GM23338 (cell line): ENCODE measurements around the gene NOL9. TPM values are rescaled to one million over a fixed set of nuclear protein-coding genes. Genes with fewer than 3 reads are reported as not detected.

Source experiments
- ATAC-seq: fragments of 200-7000 bp; cut with Tn5 transposase; 3 replicates; pipeline ENCODE4 v1.9.1; 2020
- DNase-seq: peaks from one replicate; pipeline ENCODE4 v3.0.0-alpha.2; 2015; ENCODE audit warnings: low spot score
- H2AFZ ChIP-seq: fragments of 200-600 bp; sonication (generic); 2 replicates; pipeline ENCODE4 v1.8.0; 2016; ENCODE audit warnings: antibody characterized with exemption, mild to moderate bottlenecking, moderate library complexity
- H3F3A ChIP-seq: fragments of 200-600 bp; sonication (generic); replicated peaks from 2 replicates; pipeline ENCODE4 v1.8.0; 2017; ENCODE audit warnings: antibody characterized with exemption, mixed run types, low read depth
- H3K27ac ChIP-seq: fragments of 200-600 bp; sonication (generic); 2 replicates; pipeline ENCODE4 v1.6.1; 2016; ENCODE audit warnings: low read depth
- H3K27me3 ChIP-seq: fragments of 200-600 bp; sonication (generic); 2 replicates; pipeline ENCODE4 v1.8.0; 2016; ENCODE audit warnings: mild to moderate bottlenecking, mixed run types, moderate library complexity; ENCODE audit not compliant: insufficient read depth
- H3K36me3 ChIP-seq: fragments of 200-600 bp; sonication (generic); 2 replicates; pipeline ENCODE4 v1.8.0; 2016; ENCODE audit warnings: mild to moderate bottlenecking; ENCODE audit not compliant: insufficient read depth
- H3K4me1 ChIP-seq: fragments of 200-600 bp; sonication (generic); 2 replicates; pipeline ENCODE4 v1.8.0; 2016; ENCODE audit warnings: mild to moderate bottlenecking, moderate library complexity; ENCODE audit not compliant: insufficient read depth
- H3K4me2 ChIP-seq: fragments of 200-600 bp; sonication (generic); 2 replicates; pipeline ENCODE4 v1.7.1; 2017; ENCODE audit warnings: mixed run types
- H3K4me3 ChIP-seq: fragments of 200-600 bp; sonication (generic); 2 replicates; pipeline ENCODE4 v1.6.1; 2016; ENCODE audit warnings: mixed run types
- H3K79me2 ChIP-seq: fragments of 200-600 bp; sonication (generic); replicated peaks from 2 replicates; pipeline ENCODE4 v1.8.0; 2017; ENCODE audit warnings: mild to moderate bottlenecking; ENCODE audit not compliant: insufficient read depth
- H3K9me2 ChIP-seq: fragments of 200-600 bp; sonication (generic); 2 replicates; pipeline ENCODE4 v1.8.0; 2017; ENCODE audit not compliant: insufficient read depth
- H4K20me1 ChIP-seq: fragments of 200-600 bp; sonication (generic); replicated peaks from 2 replicates; pipeline ENCODE4 v1.8.0; 2017; ENCODE audit warnings: mild to moderate bottlenecking; ENCODE audit not compliant: insufficient read depth
- H3K27ac Mint-ChIP-seq: 2 replicates; pipeline ENCODE4 v1.8.0; 2020; ENCODE audit warnings: inconsistent platforms, mild to moderate bottlenecking, moderate library complexity, mixed read lengths
- H3K27me3 Mint-ChIP-seq: 3 replicates; pipeline ENCODE4 v1.8.0; 2022; ENCODE audit warnings: low read depth, mild to moderate bottlenecking, moderate library complexity, mixed read lengths, inconsistent platforms; ENCODE audit not compliant: insufficient read depth, poor library complexity
- H3K36me3 Mint-ChIP-seq: 3 replicates; pipeline ENCODE4 v1.8.0; 2021; ENCODE audit warnings: low read depth, mild to moderate bottlenecking, inconsistent platforms, moderate library complexity, mixed read lengths
- H3K4me1 Mint-ChIP-seq: 3 replicates; pipeline ENCODE4 v1.8.0; 2020; ENCODE audit warnings: mild to moderate bottlenecking, inconsistent platforms, mixed read lengths
- H3K4me3 Mint-ChIP-seq: 3 replicates; pipeline ENCODE4 v1.8.0; 2021; ENCODE audit warnings: moderate library complexity, mild to moderate bottlenecking, inconsistent platforms, mixed read lengths
- H3K9me3 Mint-ChIP-seq: 3 replicates; pipeline ENCODE4 v1.8.0; 2020; ENCODE audit warnings: moderate library complexity, mild to moderate bottlenecking, inconsistent platforms, mixed read lengths
- CREB1 ChIP-seq: fragments of 250-450 bp; sonication (Bioruptor Pico); IDR thresholded peaks from 2 replicates; pipeline ENCODE4 v1.5.0; 2020; ENCODE audit warnings: low read depth, mild to moderate bottlenecking, moderate library complexity
- EZH2 ChIP-seq: fragments of 200-600 bp; sonication (generic); IDR thresholded peaks from one replicate; pipeline ENCODE4 v1.8.0; 2017; ENCODE audit warnings: antibody characterized with exemption, mild to moderate bottlenecking, low read depth; ENCODE audit not compliant: unreplicated experiment
- JUNB ChIP-seq: IDR thresholded peaks from one replicate; pipeline ENCODE4 v1.6.1; 2016; ENCODE audit warnings: antibody characterized with exemption; ENCODE audit not compliant: unreplicated experiment
- POLR2AphosphoS5 ChIP-seq: IDR thresholded peaks from 2 replicates; pipeline ENCODE4 v1.6.1; 2016; ENCODE audit warnings: antibody characterized with exemption, low read depth
- ZNF114 ChIP-seq: fragments of 250-450 bp; sonication (Bioruptor Pico); IDR thresholded peaks from 2 replicates; pipeline ENCODE4 v1.5.0; 2020; ENCODE audit warnings: mild to moderate bottlenecking, moderate library complexity
- polyA plus RNA-seq: library from polyadenylated mRNA; unstranded; fragments of >200 nt; fragmentation: Nextera tagmentation; extraction: Ambion mirVana; gene quantifications from 2 replicates; pipeline ENCODE4 v1.2.1, GENCODE V29; 2016
- total RNA-seq: library from RNA; depleted of rRNA; stranded (reverse); fragments of >200 nt; shearing (Covaris generic); gene quantifications from 2 replicates; pipeline ENCODE4 v1.2.3, GENCODE V29; 2014
- TF ChIP-seq, protein P1 (sequence below), 2 experiments: fragments of 200-600 bp in 1 of 2; sonication (generic) in 1 of 2; conservative IDR thresholded peaks; 2 replicates each; pipeline versions ENCODE4 v1.5.1 to v1.6.1; 2016 to 2017; ENCODE audit warnings: antibody characterized with exemption in 2 of 2, low read depth in 2 of 2, mild to moderate bottlenecking in 2 of 2, moderate library complexity in 1 of 2
- TF ChIP-seq, protein P2 (sequence below): IDR thresholded peaks from 2 replicates; pipeline ENCODE4 v1.6.1; 2016; ENCODE audit warnings: antibody characterized with exemption
- TF ChIP-seq, protein P3 (sequence below): IDR thresholded peaks from one replicate; pipeline ENCODE4 v1.6.1; 2018; ENCODE audit warnings: antibody characterized with exemption; ENCODE audit not compliant: unreplicated experiment

Gene NOL9
- total and polyA plus RNA-seq, 2 experiments from 2014 or later, result 13.2 to 48.5 TPM

DNA sequence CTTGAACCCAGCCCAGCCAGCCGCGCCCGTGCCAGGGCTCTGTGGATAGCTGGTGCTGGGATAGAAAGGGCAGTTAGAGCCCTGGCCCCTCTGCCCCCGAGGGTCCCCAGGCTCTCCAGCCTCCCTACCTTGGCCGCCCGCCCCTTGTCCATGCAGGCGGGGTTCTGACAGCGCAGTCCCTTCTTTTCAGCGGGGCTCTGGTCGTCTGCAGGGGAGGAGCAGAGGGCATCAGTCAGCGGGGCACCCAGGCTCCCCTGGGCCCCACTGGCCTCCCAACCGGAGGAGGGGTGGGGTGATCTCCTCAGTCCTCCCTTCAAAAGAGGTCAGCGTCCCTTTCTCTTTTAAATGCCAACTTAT is 58.0 kb downstream of the NOL9 start (continued):
- TF ChIP-seq, protein P1, sequence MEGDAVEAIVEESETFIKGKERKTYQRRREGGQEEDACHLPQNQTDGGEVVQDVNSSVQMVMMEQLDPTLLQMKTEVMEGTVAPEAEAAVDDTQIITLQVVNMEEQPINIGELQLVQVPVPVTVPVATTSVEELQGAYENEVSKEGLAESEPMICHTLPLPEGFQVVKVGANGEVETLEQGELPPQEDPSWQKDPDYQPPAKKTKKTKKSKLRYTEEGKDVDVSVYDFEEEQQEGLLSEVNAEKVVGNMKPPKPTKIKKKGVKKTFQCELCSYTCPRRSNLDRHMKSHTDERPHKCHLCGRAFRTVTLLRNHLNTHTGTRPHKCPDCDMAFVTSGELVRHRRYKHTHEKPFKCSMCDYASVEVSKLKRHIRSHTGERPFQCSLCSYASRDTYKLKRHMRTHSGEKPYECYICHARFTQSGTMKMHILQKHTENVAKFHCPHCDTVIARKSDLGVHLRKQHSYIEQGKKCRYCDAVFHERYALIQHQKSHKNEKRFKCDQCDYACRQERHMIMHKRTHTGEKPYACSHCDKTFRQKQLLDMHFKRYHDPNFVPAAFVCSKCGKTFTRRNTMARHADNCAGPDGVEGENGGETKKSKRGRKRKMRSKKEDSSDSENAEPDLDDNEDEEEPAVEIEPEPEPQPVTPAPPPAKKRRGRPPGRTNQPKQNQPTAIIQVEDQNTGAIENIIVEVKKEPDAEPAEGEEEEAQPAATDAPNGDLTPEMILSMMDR (conservative IDR thresholded peaks at IDR 0.05; ENCODE audit: low read depth in 2 of 2), result no peak
- no peak for TF ChIP-seq JUNB
- no peak for TF ChIP-seq POLR2AphosphoS5
- TF ChIP-seq EZH2, result no peak

DNA sequence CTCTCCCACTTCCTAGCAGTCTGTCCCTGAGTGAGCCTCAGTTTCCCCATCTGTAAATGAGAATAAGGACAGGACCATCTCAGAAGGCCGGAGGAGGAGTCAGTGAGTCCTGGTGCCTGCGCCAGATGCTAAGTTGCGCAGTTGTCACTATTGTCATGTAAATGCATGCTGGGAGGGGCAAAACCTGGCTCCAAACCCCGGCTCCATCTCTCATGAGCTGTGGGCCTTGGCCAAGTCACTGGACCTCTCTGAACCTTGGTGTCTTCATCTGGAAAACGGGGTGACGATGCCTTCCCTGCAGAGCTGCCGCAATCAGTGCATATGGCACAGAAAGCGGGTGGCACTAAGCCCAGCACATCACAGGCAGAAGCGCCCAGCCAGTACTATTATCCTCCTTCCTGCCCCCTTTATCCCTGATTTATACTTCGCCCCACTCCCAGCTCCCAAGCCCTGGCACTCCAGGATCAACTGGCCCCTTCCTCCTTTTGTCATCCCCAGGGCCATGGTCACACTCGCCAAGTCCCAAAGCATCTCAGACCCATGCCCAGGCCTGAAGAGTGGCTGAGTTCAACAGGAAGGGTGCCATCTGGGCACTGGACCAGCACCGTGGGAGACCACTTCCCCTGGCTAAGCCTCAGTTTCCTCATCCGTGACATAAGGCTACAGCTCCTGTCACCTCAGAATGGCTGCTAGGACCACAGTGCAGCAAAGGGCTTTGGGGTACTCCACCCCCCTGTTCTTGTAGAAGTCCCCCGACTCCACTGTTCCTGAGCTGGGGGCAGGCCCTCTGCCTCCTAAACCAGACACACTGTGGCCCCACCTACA is 58.6 kb downstream of the NOL9 start:
- Histone ChIP-seq H3K36me3 (no peaks in the 10 kb centered on the region), H3K79me2 (no peaks in the 10 kb centered on the region), H2AFZ (no peak overlapping the region), H3K27ac (no peak overlapping the region), H3F3A (peaks cover 14% of the 10 kb centered on the region), H3K4me2 (peak overlapping the region; percentile 99), H3K27me3 (peaks cover 30% of the 10 kb centered on the region), H3K9me2 (no peaks in the 10 kb centered on the region), H4K20me1 (no peaks in the 10 kb centered on the region), H3K4me3 (peak overlapping the region; percentile 85), H3K4me1 (peaks cover 33% of the 10 kb centered on the region)
- DNase-seq (peak; percentile 78), ATAC-seq (peak; percentile 13)
- Mint-ChIP-seq H3K36me3 (no peaks in the 10 kb centered on the region), H3K27me3 (peaks cover 32% of the 10 kb centered on the region), H3K4me3 (peak overlapping the region; percentile 72), H3K4me1 (peaks cover 34% of the 10 kb centered on the region), H3K27ac (no peak overlapping the region), H3K9me3 (no peaks in the 10 kb centered on the region)
- TF ChIP-seq, protein P2, sequence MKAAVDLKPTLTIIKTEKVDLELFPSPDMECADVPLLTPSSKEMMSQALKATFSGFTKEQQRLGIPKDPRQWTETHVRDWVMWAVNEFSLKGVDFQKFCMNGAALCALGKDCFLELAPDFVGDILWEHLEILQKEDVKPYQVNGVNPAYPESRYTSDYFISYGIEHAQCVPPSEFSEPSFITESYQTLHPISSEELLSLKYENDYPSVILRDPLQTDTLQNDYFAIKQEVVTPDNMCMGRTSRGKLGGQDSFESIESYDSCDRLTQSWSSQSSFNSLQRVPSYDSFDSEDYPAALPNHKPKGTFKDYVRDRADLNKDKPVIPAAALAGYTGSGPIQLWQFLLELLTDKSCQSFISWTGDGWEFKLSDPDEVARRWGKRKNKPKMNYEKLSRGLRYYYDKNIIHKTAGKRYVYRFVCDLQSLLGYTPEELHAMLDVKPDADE, result no peak
- TF ChIP-seq, protein P3, sequence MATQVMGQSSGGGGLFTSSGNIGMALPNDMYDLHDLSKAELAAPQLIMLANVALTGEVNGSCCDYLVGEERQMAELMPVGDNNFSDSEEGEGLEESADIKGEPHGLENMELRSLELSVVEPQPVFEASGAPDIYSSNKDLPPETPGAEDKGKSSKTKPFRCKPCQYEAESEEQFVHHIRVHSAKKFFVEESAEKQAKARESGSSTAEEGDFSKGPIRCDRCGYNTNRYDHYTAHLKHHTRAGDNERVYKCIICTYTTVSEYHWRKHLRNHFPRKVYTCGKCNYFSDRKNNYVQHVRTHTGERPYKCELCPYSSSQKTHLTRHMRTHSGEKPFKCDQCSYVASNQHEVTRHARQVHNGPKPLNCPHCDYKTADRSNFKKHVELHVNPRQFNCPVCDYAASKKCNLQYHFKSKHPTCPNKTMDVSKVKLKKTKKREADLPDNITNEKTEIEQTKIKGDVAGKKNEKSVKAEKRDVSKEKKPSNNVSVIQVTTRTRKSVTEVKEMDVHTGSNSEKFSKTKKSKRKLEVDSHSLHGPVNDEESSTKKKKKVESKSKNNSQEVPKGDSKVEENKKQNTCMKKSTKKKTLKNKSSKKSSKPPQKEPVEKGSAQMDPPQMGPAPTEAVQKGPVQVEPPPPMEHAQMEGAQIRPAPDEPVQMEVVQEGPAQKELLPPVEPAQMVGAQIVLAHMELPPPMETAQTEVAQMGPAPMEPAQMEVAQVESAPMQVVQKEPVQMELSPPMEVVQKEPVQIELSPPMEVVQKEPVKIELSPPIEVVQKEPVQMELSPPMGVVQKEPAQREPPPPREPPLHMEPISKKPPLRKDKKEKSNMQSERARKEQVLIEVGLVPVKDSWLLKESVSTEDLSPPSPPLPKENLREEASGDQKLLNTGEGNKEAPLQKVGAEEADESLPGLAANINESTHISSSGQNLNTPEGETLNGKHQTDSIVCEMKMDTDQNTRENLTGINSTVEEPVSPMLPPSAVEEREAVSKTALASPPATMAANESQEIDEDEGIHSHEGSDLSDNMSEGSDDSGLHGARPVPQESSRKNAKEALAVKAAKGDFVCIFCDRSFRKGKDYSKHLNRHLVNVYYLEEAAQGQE, result no peak
- TF ChIP-seq CREB1 (CRISPR knock-in tag) (no peak), JUNB (no peak), ZNF114 (CRISPR knock-in tag) (no peak)
- TF ChIP-seq, protein P1 (conservative IDR thresholded peaks at IDR 0.05; ENCODE audit: low read depth in 2 of 2), result no peak
